ENCODE data around the gene ROR2. TPM values are rescaled to one million over a fixed set of nuclear protein-coding genes. Genes with fewer than 3 reads are reported as not detected.
A peak's percentile ranks its signal among the peaks of the same experiment; 100 is the strongest.
"Not testable (repeated sequence)": the region's sequence is repeated elsewhere in the genome, so short reads cannot be mapped to it uniquely, and the experiment has no call there.

ROR2 gene
- total RNA-seq, 4 donors from 2014 or later, result 9.5 to 17.7 (median 15.9) TPM

DNA sequence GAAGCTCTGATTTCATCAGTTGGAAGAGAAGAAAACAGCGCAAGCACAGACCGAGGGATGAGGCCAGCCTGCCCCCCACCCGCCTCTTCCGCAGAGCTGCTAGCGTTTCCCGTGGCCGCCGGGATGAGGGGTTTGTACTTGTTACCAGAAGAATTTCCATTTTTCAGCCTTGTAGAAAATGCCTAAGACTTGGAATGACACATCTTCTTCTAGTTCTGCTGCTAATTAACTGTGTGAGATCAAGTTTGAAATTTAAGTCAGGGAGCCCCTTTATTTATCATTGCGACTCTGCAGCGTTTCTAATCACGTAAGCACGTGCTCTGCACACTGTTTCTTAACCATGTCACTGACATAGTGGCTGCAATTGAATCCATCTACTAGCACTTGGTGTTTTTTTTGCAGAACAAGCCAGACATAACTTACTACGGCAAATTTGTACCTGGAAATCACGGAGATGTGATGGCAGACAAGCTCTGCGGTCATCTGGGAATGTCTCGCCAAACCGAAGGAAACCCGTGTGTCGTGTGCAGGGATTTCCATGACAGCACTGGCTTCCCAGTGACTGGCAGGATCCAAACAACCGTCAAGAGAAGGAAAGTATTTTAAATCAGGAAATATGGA is 41.8 kb upstream of the ROR2 start:
- WGBS, 2 donors, result 57 to 69% methylated on average over 20 of the region's 20 CpGs
- H3K27ac ChIP-seq, result no peak overlapping the region

DNA sequence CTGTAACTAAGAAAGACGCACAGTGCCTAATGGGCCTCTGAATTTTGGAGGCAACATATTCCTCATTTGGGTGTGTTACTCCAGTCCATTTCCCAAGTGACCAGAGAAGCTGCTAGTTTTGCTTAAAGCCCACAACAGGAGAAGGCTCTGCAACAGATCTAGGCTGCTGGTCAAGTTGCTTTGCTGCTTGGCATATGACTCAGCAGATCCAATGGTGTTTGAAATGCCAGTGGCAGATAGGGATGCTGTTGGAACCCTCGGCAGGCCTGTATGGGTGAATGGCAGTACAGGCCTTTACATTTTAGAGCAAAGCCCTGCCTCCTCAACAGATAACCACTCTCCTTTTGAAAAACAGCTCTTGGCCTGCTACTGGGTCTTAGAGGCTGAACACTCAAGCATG is 36.2 kb upstream of the ROR2 start:
- no peak for DNase-seq
- no peak for TF ChIP-seq POLR2A (IDR thresholded peaks at IDR 0.05)
- TF ChIP-seq, protein P1, sequence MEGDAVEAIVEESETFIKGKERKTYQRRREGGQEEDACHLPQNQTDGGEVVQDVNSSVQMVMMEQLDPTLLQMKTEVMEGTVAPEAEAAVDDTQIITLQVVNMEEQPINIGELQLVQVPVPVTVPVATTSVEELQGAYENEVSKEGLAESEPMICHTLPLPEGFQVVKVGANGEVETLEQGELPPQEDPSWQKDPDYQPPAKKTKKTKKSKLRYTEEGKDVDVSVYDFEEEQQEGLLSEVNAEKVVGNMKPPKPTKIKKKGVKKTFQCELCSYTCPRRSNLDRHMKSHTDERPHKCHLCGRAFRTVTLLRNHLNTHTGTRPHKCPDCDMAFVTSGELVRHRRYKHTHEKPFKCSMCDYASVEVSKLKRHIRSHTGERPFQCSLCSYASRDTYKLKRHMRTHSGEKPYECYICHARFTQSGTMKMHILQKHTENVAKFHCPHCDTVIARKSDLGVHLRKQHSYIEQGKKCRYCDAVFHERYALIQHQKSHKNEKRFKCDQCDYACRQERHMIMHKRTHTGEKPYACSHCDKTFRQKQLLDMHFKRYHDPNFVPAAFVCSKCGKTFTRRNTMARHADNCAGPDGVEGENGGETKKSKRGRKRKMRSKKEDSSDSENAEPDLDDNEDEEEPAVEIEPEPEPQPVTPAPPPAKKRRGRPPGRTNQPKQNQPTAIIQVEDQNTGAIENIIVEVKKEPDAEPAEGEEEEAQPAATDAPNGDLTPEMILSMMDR (IDR thresholded peaks at IDR 0.05), result no peak
- no peaks in the 10 kb centered on the region for H3K36me3 ChIP-seq
- 89 to 100% methylated on average over 2 of the region's 2 CpGs for WGBS, 2 donors
- H3K9me3 ChIP-seq, result no peaks in the 10 kb centered on the region
- H3K4me3 ChIP-seq (replicated peaks in 1 of 3), result no peak overlapping the region
- H3K4me1 ChIP-seq, result no peaks in the 10 kb centered on the region
- H3K27ac ChIP-seq, result no peak overlapping the region
- H3K27me3 ChIP-seq, result no peaks in the 10 kb centered on the region
- intact Hi-C loops (cut with DNase I), result no loop called here

More for the DNA sequence above, 41.8 kb upstream of the ROR2 start:
- intact Hi-C loops (cut with DNase I), result no loop called here
- Histone ChIP-seq H3K9me3 (no peaks in the 10 kb centered on the region), H3K27me3 (no peaks in the 10 kb centered on the region), H3K4me3 (replicated peaks in 1 of 3) (no peak overlapping the region), H3K36me3 (no peaks in the 10 kb centered on the region), H3K4me1 (no peaks in the 10 kb centered on the region)
- no peak for DNase-seq
- TF ChIP-seq, protein P1 (IDR thresholded peaks at IDR 0.05), result no peak
- TF ChIP-seq POLR2A (IDR thresholded peaks at IDR 0.05), result no peak

DNA sequence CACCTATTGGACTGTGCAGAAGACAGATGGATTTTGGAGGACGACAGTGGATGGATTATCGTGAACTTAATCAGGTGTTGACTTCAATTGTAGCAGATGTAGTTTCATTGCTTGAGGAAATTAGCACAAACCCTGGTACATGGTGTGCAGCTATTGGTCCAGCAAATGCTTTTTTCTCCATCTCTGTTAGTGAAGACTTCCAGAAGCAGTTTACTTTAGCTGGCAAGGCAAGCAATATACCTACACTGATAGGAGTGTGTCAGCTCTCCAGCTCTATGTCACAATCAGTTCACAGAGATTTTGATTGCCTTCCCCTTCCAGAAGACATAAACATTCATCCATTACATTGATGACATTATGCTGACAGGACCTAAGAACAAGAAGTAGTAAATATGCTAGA is 35.7 kb upstream of the ROR2 start:
- H3K27ac ChIP-seq, result no peak overlapping the region
- DNase-seq, result no peak
- no peaks in the 10 kb centered on the region for H3K4me1 ChIP-seq
- H3K27me3 ChIP-seq, result no peaks in the 10 kb centered on the region
- H3K9me3 ChIP-seq, result no peaks in the 10 kb centered on the region
- no peak overlapping the region for H3K4me3 ChIP-seq (replicated peaks in 1 of 3)
- WGBS, 2 donors, result 83 to 89% methylated on average over 2 of the region's 2 CpGs
- no peaks in the 10 kb centered on the region for H3K36me3 ChIP-seq
- no peak for TF ChIP-seq POLR2A (IDR thresholded peaks at IDR 0.05)
- TF ChIP-seq, protein P1 (IDR thresholded peaks at IDR 0.05), result no peak
- intact Hi-C loops (cut with DNase I), result no loop called here

DNA sequence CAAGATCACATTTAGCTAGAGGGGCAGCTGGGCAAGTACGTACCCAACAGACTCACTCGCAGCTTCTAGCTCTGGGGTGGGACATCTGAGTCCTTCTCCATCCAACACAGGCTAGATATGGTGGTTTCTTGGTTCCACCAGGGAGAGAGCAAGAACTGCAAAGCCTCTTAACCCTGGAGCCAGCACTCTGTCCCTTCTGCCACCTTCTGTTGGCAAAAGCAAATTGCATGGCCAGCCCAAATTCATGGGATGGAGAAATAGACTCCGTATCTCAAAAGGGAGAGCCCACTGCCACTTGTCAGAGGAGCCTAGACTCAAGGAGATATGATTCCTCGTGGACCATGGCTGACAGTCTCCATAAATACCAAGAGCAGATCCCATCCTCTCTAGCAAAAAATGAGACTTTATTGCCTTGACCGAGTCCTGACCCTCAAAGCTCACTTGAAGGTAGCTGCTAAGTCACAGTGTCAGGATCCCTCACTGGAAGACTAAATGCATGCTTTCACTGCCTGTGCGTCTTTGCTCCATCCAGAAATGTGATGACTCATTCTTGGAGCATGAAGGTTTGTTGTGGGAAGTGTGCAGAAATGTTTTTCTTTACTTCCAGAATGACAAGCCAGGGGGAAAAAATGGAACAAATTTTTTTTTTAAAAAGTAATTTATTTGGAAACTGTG is 28.8 kb upstream of the ROR2 start:
- H3K9me3 ChIP-seq, result no peaks in the 10 kb centered on the region
- no peak overlapping the region for H3K4me3 ChIP-seq (replicated peaks in 1 of 3)
- H3K27me3 ChIP-seq, result no peaks in the 10 kb centered on the region
- H3K27ac ChIP-seq, result no peak overlapping the region
- intact Hi-C loops (cut with DNase I), result no loop called here
- peak; percentile 26 to 34 for DNase-seq
- 57 to 60% methylated on average over 6 of the region's 6 CpGs for WGBS, 2 donors
- TF ChIP-seq, protein P1 (IDR thresholded peaks at IDR 0.05), result peak in 4 of 6 experiments; percentile 41 to 57 (median 56)
- TF ChIP-seq POLR2A (IDR thresholded peaks at IDR 0.05), result no peak
- H3K4me1 ChIP-seq, result no peaks in the 10 kb centered on the region
- no peaks in the 10 kb centered on the region for H3K36me3 ChIP-seq

DNA sequence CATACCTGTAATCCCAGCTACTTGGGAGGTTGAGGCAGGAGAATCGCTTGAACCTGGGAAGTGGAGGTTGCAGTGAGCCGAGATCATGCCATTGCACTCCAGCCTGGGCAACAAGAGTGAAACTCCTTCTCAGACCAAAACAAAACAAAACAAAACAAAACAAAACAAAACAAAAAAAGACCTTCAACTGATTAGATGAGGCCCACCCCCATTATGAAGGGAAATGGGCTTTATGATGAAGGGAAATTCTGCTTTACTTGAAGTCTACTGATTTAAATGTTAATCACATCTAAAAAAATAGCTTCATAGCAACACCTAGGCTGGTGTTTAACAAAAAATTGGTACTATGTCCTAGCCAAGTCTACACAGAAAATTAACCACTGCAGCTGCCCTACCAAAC is 25.2 kb upstream of the ROR2 start:
- H3K4me1 ChIP-seq; H3K36me3 ChIP-seq; DNase-seq; H3K27me3 ChIP-seq; H3K4me3 ChIP-seq (replicated peaks in 1 of 3); H3K27ac ChIP-seq; intact Hi-C loops (cut with DNase I); H3K9me3 ChIP-seq: not testable (repeated sequence)
- 92 to 95% methylated on average over 2 of the region's 2 CpGs for WGBS, 2 donors

Measured in thyroid gland (tissue), 4 donors.